ENCODE measurements around the gene ASMT. TPM values are rescaled to one million over a fixed set of nuclear protein-coding genes. Genes with fewer than 3 reads are reported as not detected.

The ASMT gene
- polyA plus RNA-seq, 6 donors from 2014 or later: not detected

DNA sequence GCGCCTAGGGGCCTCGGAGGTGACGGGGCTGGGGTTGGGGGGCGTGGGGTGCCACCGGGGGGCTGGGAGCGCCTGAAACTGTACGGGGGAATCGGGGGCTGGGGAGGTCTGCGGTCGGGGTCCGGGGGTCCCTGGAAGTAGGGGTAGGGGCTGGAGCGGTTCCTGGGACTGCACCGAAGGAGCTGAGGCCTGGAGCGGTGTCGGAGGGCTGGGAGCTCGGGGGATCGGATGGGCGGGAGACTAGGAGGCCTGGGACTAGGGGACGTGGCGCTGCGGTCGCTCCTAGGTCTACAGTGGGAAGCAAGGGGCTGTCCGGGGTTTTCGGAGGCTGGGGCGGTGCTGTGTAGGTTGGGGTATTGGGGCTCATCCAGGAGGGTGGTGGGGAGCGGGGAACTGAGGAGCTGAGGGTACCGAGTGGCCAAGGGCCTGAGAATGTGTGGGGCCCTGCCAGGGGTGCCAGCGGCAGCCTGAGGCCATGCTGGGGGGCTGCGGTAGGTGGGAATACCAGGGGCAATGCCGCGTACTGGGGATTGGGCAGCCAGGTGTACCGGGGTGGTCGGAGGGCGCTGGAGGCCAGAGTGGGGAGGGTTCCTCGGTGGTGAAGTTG lies 22.9 kb upstream of the ASMT start:
- ATAC-seq (ENCODE audit: low read depth in 2 of 2) (no peak), DNase-seq (no peak)
- Mint-ChIP-seq H3K27me3 (no peaks in the 10 kb centered on the region), H3K4me3 (peak overlapping the region; percentile 89 to 99 (median 94)), H3K4me1 (peaks cover 28 to 43% (median 33%) of the 10 kb centered on the region in 3 donors), H3K27ac (peak overlapping the region; percentile 81 to 98 (median 94)), H3K9me3 (no peaks in the 10 kb centered on the region), H3K36me3 (peaks cover 0 to 9% of the 10 kb centered on the region in 2 donors)

DNA sequence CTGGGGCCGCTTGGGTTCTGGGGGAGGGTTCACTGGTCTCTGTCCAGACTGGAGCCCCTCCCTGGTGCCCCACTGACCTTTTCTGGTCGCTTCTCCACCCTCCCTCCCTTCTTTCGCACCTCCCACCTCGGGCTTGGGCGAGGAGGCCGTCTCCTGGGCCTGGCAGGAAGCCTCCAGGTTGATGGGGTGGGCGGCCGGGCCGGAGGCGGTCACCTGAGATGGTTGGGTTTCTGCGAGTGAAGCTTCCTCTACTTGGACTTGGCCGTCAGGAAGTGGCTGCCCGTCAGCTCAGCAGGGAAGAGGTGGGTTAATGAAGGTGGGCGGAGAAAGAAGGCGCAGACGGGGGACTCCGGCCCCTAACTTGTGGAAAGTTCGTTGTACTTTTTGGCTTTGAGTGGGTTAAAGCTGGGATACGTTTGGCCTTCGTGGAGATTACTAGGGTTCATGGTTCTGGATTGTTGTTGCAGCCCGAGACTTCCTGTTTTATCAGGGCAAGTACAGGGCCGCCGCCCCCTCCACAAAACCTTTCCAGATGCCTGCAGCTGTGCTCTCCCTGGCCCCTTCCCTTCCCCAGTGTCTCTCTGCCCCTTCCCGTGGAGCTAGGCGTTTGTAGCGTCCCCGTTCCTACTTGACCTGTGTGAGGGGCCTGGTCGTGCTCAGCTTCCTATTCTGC lies 22.3 kb upstream of the ASMT start:
- no peak for ATAC-seq (ENCODE audit: low read depth in 2 of 2)
- Mint-ChIP-seq H3K36me3 (peaks cover 0 to 16% of the 10 kb centered on the region in 2 donors), H3K4me3 (peak overlapping the region; percentile 89 to 99 (median 94)), H3K4me1 (peaks cover 29 to 42% (median 32%) of the 10 kb centered on the region in 3 donors), H3K9me3 (no peaks in the 10 kb centered on the region), H3K27ac (peak overlapping the region; percentile 93 to 98 (median 96)), H3K27me3 (no peaks in the 10 kb centered on the region)
- peak; percentile 34 for DNase-seq

DNA sequence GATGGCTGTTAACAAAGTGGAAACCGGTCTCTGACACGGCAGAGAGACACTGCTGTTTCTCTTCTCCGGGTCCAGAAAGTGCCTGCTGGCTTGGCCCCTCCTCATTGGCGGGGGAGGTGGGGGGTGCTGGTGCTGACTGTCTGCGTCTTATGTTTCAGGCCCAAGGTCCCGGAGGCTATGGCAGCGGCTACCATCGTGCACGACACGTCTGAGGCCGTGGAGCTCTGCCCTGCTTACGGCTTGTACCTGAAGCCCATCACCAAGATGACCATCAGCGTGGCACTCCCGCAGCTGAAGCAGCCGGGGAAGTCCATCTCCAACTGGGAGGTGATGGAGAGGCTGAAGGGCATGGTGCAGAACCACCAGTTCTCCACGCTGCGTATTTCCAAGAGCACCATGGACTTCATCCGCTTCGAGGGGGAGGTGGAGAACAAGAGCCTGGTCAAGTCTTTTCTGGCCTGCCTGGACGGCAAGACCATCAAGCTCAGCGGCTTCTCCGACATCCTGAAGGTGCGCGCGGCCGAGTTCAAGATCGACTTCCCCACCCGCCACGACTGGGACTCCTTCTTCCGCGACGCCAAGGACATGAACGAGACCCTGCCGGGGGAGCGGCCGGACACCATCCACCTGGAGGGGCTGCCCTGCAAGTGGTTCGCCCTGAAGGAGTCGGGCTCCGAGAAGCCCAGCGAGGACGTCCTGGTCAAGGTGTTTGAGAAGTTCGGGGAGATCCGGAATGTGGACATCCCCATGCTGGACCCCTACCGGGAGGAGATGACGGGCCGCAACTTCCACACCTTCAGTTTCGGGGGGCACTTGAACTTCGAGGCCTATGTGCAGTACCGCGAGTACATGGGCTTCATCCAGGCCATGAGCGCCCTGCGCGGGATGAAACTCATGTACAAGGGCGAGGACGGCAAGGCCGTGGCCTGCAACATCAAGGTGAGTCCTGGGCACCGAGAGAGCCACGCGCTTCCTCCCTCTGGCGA lies 21.3 kb upstream of the ASMT start:
- peaks cover 29 to 42% (median 32%) of the 10 kb centered on the region in 3 donors for H3K4me1 Mint-ChIP-seq
- H3K9me3 Mint-ChIP-seq: no peaks in the 10 kb centered on the region
- DNase-seq (no peak), ATAC-seq (ENCODE audit: low read depth in 2 of 2) (no peak)
- no peaks in the 10 kb centered on the region for H3K27me3 Mint-ChIP-seq
- H3K36me3 Mint-ChIP-seq: peaks cover 0 to 19% of the 10 kb centered on the region in 2 donors
- H3K4me3 Mint-ChIP-seq: peak overlapping the region; percentile 89 to 99 (median 94)
- peak overlapping the region; percentile 66 to 97 (median 95) for H3K27ac Mint-ChIP-seq

DNA sequence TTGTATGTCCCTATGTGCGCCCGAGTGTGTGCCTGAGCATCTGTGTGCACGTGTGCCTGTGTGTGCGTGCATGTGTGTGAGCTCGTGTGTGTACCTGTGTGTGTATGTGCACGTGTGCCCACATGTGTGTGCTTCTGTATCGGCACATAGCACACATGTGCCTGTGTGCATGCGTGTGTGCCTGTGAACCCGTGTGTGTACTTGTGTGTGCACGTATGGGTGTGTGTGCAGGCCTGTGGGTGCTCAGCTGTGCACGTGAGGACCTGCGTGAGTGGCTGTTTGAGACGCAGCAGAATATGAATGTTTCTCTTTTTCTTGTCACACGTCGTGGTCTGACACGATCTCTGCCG lies 19.2 kb upstream of the ASMT start:
- peaks cover 5 to 27% of the 10 kb centered on the region in 2 donors for H3K36me3 Mint-ChIP-seq
- H3K9me3 Mint-ChIP-seq: no peaks in the 10 kb centered on the region
- no peaks in the 10 kb centered on the region for H3K27me3 Mint-ChIP-seq
- peaks cover 24 to 37% (median 36%) of the 10 kb centered on the region in 3 donors for H3K4me1 Mint-ChIP-seq
- ATAC-seq (ENCODE audit: low read depth in 2 of 2) (no peak), DNase-seq (no peak)
- peak overlapping the region in 1 of 8 donors; percentile 61 for H3K4me3 Mint-ChIP-seq
- peak overlapping the region in 1 of 6 donors; percentile 49 for H3K27ac Mint-ChIP-seq

DNA sequence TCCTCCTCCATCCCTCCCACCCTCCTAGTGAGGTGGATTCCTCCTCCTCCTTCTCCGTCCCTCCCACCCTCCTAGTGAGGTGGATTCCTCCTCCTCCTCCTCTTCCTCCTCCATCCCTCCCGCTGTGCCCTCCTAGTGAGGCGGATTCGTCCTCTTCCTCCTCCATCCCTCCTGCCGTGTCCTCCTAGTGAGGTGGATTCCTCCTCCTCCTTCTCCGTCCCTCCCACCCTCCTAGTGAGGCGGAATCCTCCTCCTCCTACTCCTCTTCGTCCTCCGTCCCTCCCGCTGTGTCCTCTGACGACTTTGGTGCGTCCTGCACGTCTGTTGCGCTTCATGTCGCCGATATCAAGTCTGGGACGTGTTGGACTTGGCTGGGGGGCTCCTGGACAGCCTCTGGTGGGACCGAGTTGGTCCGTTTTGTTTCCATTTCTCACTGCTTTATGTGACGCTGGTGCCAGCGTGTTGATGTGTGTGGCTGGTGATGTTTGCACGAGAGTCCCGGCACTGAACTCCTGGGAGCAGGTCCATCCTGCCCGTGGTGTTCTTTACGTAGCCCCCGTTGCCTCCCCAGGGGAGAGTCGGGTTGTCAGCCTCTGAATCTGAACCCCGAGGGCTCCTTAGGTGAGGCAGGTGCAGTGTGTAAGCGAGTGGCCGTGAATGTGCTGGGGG lies 18.0 kb upstream of the ASMT start:
- Mint-ChIP-seq H3K27me3 (no peaks in the 10 kb centered on the region), H3K4me1 (peaks cover 21 to 34% (median 32%) of the 10 kb centered on the region in 3 donors), H3K36me3 (peaks cover 6 to 33% of the 10 kb centered on the region in 2 donors), H3K9me3 (no peaks in the 10 kb centered on the region), H3K4me3 (no peak overlapping the region), H3K27ac (peak overlapping the region in 1 of 6 donors; percentile 76)
- no peak for ATAC-seq (ENCODE audit: low read depth in 2 of 2)
- no peak for DNase-seq

DNA sequence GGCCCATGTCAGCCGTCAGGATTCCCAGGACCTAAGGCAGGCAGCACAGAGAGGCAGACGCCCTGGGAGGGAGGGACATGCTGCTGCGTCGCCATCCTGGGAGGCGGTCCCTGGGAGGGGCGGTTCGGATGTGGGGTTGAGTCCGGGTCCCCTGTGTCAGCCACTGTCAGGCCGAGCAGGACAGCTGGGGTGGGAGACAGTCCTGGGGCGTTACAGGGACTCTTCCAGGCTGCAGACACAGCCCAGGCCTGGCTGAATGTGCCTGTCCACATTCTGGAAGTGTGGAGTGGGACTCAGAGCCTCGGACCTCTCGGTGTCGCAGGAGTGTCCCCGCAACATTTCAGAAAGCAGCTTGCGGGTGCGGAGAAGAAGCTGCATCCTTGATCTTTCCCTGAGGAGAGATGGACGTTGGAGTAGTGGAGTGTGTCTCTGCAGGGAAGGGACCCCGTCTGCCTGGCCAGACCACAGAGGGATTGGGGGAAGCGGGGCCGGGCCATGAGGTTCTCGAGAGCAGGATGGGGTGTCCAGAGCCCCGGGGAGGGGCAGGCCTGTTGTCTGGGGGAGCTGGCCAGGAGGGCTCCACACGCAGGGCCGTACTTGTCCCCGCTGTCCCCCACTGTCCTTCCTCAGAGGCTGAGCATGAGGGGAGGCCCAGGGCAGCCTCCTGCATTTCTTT lies 17.4 kb upstream of the ASMT start:
- no peak for ATAC-seq (ENCODE audit: low read depth in 2 of 2)
- H3K9me3 Mint-ChIP-seq: no peaks in the 10 kb centered on the region
- DNase-seq: no peak
- H3K36me3 Mint-ChIP-seq: peaks cover 13 to 35% of the 10 kb centered on the region in 2 donors
- H3K27ac Mint-ChIP-seq: no peak overlapping the region
- H3K4me1 Mint-ChIP-seq: peaks cover 21 to 34% (median 31%) of the 10 kb centered on the region in 3 donors
- H3K27me3 Mint-ChIP-seq: no peaks in the 10 kb centered on the region
- peak overlapping the region in 1 of 8 donors; percentile 66 for H3K4me3 Mint-ChIP-seq

DNA sequence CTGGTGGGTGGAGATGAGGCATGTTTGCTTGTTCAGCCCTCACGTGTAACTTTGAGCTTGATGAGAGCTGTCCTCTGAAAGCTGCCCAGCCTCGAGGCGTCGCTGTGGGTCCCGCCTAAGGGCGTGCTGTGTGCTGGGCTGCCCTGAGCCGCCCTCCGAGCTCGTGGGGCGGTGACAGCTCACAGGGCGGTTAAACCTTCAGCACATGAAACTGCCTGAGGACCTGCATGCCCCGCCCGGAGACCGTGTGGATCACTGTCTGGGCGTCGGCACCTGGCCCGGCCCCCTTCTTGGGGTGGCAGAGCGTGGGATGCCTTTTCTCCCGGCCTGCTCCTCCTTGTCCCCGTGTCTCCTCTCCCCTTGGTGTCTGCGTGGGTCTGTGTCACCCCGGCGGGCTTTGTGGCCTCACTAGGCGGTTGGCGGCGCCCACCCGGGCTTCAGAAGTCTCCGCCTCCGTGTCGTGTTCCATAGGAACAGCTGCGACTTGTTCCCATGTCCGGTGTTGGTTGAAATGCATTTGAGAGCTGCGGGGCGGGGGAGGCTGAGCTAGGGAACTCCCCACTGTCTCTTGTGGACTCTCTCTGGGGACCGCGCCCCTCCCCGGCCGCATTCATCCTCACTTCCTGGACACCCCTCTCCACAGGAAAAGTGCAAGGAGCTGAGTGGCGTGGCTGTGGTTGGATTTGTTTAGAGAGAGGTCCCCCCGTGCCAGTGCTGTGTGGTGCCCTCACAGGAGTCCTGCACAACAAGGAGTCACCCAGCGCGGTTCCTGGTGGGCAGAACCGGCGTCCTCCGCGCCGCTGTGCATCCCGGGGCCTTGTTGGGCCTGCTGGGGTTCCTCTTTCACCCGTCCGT lies 16.6 kb upstream of the ASMT start:
- peak overlapping the region in 1 of 8 donors; percentile 66 for H3K4me3 Mint-ChIP-seq
- no peaks in the 10 kb centered on the region for H3K27me3 Mint-ChIP-seq
- H3K36me3 Mint-ChIP-seq: peaks cover 13 to 35% of the 10 kb centered on the region in 2 donors
- DNase-seq: no peak
- H3K9me3 Mint-ChIP-seq: no peaks in the 10 kb centered on the region
- ATAC-seq (ENCODE audit: low read depth in 2 of 2): no peak
- peaks cover 14 to 26% (median 23%) of the 10 kb centered on the region in 3 donors for H3K4me1 Mint-ChIP-seq
- H3K27ac Mint-ChIP-seq: peak overlapping the region in 3 of 6 donors; percentile 24 to 64 (median 36)

DNA sequence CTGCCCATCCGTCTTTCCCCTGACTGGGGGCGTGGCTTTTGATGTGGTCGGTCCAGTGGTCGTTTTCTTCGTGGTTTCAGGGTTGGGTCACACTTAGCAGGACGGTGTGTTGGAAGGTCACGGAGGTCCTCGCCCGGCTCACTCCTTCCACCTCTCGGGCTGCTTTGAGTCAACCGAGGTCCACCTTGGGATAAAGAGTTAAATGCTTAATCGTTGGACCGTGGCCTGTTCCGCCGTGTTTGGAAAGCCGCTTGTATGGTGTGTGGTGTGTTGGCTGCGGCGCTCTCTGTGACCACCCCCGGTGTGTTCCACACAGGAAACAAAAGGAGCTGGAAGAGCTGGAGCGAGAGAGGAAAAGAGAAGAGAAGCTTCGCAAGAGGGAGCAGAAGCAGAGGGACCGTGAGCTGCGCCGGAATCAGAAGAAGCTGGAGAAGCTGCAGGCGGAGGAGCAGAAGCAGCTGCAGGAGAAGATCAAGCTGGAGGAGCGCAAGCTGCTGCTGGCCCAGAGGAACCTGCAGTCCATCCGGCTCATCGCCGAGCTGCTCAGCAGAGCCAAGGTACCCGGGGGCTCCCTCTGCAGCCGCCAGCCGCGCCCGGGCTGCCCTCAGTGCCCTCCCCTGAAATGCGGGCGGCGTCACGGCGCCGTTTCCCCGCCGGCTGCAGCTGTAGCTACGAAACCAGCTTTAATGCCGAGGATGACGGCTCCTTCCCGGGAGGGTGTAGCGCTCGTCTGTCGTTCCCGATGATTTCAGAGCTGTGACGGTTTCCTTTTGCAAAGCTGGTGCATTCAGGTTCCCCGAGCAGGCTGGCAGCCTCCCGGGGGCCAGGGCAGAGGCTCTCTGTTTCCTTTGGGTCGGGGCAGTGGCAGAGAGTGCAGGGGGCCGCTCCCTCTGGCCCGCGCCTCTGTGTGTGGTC lies 15.7 kb upstream of the ASMT start:
- Mint-ChIP-seq H3K27ac (peak overlapping the region in 2 of 6 donors; percentile 24 to 64), H3K9me3 (no peaks in the 10 kb centered on the region), H3K4me3 (no peak overlapping the region), H3K4me1 (peaks cover 14 to 20% (median 18%) of the 10 kb centered on the region in 3 donors), H3K27me3 (no peaks in the 10 kb centered on the region), H3K36me3 (peaks cover 13 to 40% of the 10 kb centered on the region in 2 donors)
- no peak for ATAC-seq (ENCODE audit: low read depth in 2 of 2)
- no peak for DNase-seq

DNA sequence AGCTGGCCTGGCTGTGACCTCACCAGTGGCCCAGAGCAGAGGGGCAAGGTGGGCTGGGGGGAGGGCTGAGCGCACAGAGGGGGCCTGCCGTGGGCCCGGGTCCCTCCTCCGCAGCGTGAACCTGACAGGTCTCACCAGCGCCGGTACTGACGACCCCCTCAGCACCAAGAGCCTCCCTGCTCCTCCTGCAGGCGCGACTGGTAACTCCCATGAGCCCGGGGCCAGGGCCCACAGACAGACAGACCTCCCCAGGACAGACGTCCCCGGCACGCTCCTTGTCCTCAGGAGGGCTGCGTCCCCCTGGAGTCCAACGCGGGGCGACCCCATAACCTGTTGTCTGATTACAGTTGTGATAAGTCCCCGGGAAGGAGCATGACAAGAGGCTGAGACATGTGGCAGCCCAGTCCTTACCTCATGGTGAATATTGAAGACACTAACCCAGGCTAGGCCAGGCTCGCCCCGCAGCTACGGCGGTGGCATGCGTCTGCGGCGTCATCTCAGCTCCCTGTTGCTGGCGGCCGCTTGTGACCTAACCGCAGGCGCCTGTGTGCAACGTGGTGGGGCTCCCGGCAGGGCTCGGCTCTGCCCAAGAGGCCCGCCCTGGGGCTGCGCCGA lies 15.0 kb upstream of the ASMT start:
- DNase-seq (no peak), ATAC-seq (ENCODE audit: low read depth in 2 of 2) (no peak)
- H3K36me3 Mint-ChIP-seq: peaks cover 13 to 46% of the 10 kb centered on the region in 2 donors
- H3K4me3 Mint-ChIP-seq: no peak overlapping the region
- H3K27ac Mint-ChIP-seq: peak overlapping the region in 1 of 6 donors; percentile 63
- H3K9me3 Mint-ChIP-seq: no peaks in the 10 kb centered on the region
- peaks cover 13 to 16% (median 15%) of the 10 kb centered on the region in 3 donors for H3K4me1 Mint-ChIP-seq
- H3K27me3 Mint-ChIP-seq: no peaks in the 10 kb centered on the region

DNA sequence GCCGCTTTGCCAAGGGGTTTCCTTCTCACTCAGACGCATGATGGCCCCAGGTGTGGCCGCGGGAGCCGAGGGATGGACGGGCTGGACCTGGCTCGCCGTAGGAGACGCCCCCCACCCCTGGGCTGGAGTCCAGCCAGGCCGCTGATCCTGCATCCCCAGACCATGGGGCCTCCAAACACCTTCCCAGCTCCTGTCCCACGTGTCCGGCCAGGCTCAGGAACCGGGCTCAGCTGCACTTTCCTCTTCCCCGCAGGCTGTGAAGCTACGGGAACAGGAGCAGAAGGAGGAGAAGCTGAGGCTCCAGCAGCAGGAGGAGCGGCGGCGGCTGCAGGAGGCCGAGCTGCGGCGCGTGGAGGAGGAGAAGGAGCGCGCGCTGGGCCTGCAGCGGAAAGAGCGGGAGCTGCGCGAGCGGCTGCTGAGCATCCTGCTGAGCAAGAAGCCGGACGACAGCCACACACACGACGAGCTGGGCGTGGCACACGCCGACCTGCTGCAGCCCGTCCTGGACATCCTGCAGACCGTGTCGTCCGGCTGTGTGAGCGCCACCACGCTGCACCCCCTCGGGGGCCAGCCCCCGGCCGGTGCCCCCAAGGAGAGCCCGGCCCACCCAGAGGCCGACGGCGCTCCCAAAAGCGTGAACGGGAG lies 14.3 kb upstream of the ASMT start:
- no peaks in the 10 kb centered on the region for H3K9me3 Mint-ChIP-seq
- H3K4me3 Mint-ChIP-seq: no peak overlapping the region
- peaks cover 13 to 46% of the 10 kb centered on the region in 2 donors for H3K36me3 Mint-ChIP-seq
- ATAC-seq (ENCODE audit: low read depth in 2 of 2) (no peak), DNase-seq (no peak)
- no peaks in the 10 kb centered on the region for H3K27me3 Mint-ChIP-seq
- H3K4me1 Mint-ChIP-seq: peaks cover 11 to 12% (median 11%) of the 10 kb centered on the region in 3 donors
- H3K27ac Mint-ChIP-seq: no peak overlapping the region
